Renal pelvis (tissue), 4 donors: ENCODE results near the gene PIGK. TPM values are rescaled to one million over a fixed set of nuclear protein-coding genes. Genes with fewer than 3 reads are reported as not detected.
A peak's percentile ranks its signal among the peaks of the same experiment; 100 is the strongest.
"Not testable (repeated sequence)": the region's sequence is repeated elsewhere in the genome, so short reads cannot be mapped to it uniquely, and the experiment has no call there.

Experiments used
- DNase-seq: peaks from one replicate; pipeline ENCODE4 v3.0.0-alpha.2; 2013
- polyA plus RNA-seq, 3 donors: library from polyadenylated mRNA; unstranded; fragments of 120-200 nt; gene quantifications; one replicate each; pipeline ENCODE4 v1.2.1, GENCODE V29; 2013; ENCODE audit not compliant: insufficient read length in 3 of 3

Gene PIGK
- polyA plus RNA-seq, 3 donors = 39.2 to 44.9 (median 41.4) TPM

DNA sequence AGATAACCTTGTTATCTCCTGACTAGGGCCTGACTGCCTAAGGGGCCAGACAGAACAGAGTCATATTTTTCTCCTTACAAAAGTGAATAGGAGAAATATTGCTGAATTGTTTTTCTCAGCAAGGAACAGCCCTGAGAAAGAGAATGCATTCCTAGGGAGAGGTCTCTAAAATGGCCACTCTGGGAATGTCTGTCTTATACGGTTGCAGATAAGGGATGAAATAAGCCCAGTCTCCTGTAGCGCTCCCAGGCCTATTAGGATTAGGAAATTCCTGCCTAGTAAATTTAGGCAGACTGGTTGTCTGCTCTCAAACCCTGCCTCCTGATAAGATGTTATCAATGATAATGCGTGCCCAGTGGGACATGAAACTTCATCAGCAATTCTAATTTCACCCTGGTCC is 15.2 kb downstream of the PIGK start:
- not testable (repeated sequence) for DNase-seq

DNA sequence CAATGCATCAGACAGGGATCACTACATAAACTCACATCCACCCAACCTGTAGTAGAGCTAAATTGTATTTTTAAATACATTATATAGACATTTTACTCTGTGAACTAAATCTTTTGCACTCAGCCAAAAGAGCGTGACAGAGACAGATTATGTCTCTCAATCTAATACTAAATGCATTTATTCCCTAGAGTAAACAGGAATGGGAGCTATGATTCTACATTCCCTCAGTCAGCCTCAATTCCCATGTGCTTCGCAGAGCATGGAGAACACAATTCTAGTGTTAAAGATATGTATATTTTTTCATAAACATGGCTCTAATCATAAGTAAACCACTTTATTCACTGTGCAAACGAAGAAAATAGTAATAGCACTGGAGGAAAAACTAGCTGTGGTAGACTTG is 16.5 kb downstream of the PIGK start:
- no peak for DNase-seq

DNA sequence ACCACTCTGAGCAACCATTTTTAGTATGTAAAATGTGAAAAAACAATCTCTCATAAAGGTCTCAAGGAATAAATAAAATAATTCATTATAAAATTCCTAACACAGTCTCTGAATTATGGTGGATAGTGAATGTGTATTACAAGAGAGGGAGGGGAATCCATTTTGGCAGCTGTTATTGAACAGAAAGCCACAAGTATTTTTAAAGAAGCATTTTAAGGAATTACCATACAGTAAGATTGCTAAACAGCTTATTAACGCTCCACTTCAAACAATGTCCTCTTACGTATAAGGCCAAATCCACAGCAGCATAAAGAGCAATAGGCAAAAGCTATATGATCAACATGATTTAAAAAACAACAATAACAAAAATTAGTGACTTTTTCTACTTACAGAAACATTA is 18.4 kb downstream of the PIGK start:
- no peak for DNase-seq

DNA sequence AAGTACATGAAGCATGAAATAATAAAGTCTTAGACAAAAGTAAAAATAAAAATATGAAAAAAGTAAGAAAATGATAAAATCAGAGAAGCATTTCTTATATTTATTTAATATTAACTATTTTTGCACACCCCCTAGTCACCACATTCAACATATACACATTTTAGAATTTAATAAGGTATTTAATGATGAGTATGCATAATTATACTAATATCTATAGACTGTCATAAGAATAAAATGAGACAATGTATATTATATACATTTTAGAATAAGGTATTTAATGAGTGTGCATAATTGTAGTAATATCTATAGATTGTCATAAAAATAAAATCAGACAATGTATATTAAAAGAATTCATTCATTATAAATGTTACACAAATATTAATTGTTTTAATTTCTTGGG is 18.9 kb downstream of the PIGK start:
- DNase-seq = no peak

DNA sequence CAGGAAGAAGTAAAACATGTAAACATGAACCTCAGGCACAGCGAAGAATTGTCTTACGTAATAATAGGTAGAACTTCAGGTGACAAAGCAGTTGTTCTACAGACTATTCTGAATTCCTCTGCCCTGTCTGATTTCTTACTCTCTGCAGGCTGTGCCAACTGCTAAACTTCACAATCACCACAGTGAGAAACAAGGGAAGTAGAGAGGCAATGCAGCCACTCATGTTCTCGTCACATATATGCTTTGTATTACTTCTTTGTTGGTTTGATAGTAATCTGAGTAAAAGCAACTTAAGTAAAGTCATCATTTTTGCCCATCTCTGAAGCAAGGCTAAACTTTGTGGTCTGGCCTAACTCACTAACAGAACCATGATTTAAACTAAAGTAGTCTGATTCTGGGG is 21.9 kb downstream of the PIGK start:
- DNase-seq = no peak

DNA sequence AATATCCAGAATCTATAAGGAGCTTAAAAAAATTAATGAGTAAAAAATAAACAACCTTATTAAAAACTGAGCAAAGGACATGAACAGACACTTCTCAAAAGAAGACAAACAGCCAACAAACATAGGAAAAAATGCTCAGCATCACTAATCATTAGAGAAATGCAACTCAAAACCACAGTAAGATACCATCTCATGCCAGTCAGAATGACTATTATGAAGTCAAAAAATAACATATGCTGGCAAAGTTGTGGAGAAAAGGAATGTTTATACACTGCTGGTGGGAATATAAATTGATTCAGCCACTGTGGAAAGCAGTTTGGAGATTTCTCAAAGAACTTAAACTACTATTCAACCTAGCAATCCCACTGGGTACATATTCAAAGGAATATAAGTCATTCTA is 25.3 kb downstream of the PIGK start:
- DNase-seq = no peak

DNA sequence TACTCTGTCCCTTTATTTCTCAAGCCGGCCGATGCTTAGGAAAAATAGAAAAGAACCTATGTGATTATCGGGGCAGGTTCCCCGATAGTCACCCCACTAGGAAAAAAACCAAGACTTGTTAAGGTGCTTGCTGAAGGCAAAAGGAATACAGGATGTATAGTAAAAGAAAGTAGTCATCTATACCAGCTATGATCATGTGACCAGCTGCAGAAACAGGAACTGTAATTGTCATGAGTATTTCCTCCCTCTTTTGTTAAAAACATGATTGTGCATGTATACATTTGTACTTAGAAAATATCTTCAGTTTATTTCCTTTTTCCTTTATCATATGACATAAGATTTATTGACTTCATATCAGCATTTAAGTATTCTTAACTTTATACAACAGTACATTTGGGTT is 30.5 kb downstream of the PIGK start:
- DNase-seq = no peak

DNA sequence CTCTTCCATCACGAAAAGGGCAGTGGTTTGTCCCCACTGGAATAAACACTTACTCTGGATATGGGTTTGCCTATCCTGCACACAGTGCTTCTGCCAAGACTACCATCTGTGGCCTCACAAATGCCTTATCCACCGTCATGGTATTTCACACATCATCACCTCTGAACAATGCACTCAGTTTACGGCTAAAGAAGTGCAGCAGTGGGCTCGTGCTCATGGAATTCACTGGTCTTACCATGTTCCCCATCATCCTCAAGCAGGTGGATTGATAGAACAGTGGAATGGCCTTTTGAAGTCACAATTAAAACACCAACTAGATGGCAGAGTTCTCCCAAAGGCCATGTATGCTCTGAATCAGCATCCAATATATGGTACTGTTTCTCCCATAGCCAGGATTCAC is 32.3 kb downstream of the PIGK start:
- DNase-seq = not testable (repeated sequence)

DNA sequence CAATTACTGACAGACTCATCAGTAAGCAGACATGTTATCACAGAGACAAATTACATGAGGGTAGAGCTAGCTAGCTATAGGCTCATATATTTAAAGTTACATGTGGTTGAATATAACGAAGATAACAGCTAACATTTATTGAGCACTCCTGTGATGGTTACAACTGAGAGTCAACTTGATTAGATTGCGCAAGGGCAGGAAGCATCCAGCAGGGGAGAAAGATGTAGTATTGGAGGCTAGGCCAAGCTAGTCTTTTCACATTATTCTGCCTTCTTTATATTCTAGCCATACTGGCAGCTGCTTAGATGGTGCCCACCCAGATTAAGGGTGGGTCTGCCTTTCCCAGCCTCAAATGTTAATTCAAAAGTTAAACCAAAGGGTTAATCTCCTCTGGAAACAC is 37.1 kb downstream of the PIGK start:
- DNase-seq = no peak

DNA sequence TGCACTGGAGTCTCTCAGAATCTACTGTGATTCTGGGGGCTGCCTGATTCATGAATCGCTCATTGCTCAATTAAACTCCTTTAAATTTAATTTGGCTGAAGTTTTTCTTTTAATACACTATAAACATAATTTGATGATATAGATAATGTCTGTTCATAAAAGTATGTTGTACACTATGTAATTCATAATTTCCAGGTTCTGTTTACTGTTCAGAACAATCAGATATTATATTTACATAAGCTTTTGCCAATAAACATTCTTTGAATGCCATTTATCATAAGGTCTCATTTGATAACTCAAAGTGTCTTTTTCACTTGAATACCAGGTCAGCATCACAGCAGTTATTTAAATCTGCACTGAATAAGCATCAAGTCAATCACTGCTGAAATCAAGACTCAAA is 39.6 kb downstream of the PIGK start:
- no peak for DNase-seq

DNA sequence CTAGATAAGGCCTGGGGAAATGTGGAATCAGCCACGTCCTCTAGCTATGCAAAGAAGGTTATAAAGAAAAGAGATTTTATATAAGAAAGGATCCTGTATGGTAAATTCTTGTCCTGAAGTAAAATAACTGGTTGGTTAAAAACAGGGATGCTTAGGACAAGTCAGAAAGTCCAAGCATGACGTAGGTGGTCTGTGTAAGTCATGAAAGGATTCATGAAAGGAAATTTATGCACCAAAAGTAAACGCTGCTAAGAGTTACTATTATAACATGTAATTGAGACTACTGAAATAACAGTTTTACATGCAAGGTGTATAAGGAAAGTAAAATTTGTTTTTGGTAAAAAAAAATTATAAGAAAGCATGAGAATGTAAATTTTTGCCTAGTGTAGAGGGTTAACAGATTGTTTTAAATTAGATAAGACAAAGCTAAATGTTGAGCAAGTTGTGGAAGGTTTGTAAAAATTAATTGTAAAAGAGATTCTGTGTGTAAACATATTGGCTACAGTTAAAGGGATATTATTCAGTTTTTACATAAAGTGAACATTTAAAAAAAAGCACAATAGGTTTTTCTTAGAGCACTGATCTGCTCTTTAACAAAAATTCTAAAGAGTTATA is 43.9 kb downstream of the PIGK start:
- peak; percentile 11 for DNase-seq

DNA sequence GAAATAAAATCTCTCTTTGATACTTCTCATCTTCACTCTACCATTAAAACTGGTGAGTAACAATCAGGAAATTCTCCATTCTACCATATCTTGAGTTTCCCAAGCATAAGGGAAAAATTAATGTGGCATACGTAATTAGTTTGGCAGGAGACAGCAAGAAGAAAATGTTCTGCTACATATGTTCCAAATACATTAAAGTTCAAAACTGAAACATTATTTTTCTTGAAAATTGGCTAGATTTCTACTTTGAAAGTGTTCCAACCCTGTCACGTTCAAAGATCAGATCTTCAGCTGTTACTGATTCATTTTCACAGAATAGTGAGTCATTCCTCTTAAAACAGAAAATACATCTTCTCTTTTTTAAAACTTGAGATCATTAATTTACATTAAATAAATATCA is 48.5 kb downstream of the PIGK start:
- DNase-seq = peak; percentile 29

DNA sequence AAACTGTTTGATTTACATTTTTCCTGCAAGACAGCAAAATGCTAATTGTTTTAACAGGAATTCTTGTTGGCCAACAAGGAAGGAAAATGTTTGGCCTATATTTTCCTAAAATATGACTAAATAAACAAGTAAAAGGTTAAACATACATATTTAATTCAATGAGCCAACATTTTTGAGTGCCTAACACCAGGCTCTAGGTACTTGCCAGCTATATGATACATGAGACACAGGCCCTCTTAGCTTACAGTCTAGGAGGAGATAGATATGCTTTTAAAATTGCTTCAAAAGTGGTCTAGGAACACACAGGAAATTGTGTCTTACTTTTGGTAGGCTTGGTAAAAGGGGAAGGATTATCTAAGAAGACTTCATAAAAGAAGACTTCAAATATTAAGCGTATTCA is 50.9 kb downstream of the PIGK start:
- DNase-seq = no peak

DNA sequence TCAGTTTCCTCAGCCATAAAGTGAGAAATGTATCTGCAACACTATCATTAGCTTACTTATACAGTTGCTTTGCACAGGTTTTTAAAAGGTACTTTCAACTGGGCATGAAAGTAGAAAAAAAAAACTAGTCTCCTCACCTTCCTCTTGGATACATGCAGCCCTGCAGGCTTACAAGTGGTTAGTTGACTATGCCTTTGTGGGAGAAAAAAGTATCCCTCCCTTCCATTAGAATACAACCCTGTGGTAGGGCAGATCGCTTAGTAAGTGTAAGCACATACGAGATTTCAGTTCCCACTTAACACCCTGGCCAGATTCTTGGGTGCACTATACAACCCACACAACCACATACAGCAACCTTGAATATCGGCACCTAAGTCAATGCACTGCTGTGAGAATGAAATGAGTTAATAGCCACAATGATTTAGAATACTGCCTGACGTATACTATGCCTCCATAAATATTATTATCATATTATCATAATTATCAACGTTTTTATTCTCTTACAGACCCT is 54.7 kb downstream of the PIGK start:
- no peak for DNase-seq

DNA sequence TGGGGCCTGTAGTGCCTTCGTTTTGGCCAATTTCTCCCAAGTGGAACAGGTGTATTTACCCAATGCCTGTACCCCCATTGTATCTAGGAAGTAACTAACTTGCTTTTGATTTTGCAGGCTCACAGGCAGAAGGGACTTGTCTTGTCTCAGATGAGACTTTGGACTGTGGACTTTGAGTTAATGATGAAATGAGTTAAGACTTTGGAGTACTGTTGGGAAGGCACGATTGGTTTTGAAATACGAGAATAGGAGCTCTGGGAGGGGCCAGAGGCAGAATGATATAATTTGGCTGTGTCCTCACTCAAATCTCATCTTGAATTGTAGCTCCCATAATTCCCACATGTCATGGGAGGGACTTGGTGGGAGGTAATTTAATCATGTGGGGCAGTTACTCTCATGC is 59.5 kb downstream of the PIGK start:
- DNase-seq = not testable (repeated sequence)

DNA sequence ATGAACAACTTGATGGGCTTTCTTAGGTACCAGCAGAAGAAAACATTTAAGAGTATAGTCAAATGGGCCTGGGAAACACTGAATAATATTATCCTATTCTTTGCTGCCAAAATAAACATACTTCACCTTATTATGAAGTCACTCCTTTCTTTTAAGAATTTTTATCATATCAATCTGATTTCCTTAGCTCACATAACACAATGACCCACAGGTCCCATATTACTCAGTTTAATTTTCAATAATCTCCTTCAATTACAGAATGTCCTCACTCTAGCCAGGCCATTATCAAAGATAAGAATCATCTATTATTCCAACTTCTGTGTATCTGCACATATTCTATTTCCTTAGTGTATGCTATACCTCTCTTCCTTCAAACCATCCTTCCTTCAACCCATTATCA is 63.0 kb downstream of the PIGK start:
- DNase-seq = no peak

DNA sequence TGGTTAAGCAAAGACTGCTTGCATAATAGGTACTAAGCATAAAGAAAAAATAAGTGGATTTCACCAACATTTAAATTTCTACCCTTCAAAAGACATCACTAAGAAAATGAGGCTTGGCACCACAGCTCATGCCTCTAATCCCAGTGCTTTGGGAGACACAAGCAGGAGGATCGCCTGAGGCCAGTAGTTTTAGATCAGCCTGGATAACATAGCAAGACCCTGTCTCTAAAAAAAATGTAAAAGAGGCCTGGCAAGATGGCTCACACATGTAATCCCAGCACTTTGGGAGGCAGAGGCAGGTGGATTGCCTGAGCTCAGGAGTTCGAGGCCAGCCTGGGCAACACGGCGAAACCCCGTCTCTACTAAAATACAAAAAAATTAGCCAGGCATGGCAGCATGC is 73.0 kb downstream of the PIGK start:
- no peak for DNase-seq

DNA sequence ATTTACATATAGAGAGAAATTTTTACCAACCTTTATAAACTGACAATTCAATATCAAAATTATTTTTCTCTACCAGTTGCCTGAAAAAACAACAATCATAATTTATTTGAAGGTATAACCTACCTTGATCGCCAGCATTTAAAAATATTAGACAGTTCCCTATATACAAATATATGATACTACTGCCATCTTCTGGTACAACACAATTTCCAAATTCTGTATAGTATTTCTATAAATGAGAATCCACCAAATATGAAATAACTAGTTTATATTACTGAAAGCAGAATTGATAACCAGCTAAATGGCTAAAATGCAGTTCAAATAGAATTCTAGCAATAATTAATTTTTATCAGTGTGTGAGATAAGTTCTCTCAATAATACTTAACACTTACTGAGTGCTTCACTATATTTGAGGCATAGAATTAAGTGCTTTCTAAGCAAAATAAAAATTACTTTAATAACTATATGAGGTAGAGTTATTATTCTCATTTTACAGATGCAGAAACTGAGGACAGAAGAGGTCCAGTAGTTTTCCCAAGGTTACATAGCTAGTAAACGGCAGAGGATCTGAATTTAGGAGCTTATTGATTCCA is 75.6 kb downstream of the PIGK start:
- no peak for DNase-seq

DNA sequence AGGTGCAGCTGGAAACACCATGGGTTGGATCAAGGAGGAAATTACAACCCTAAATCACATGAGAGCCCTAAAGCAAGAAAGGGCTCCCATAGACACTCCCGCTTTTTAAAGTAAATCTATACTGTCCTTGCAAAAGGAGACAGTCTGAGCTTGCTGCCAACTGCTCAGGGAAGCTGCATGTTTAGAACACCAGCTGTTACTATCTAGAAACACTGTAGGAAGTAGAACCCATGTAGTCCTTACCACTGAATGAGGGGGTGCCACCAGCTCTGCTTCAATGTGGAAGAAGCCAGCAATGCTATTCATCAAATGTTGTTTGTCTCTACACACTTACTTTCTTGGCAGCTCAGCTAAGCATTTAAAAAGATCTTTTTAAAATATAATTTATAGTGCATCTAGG is 79.8 kb downstream of the PIGK start:
- DNase-seq = no peak

DNA sequence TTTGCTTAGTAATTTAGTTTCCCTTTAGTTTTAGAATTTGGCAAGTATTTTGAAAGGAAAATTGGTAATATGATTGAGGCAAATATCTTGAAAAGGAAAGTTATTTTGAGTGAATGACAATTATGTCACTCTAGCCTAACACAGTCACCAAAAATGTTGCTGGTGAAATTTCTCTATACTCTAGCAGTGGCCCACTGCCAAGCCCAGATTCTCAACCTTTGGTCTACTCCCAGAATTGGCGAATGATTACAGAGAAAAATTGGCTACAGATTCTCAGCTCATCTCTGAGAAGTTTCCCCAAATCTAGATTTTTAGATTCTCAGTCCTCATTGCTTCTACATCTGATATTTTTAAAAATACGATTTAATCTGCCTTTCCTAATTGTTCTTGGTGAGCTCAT is 84.9 kb downstream of the PIGK start:
- no peak for DNase-seq

DNA sequence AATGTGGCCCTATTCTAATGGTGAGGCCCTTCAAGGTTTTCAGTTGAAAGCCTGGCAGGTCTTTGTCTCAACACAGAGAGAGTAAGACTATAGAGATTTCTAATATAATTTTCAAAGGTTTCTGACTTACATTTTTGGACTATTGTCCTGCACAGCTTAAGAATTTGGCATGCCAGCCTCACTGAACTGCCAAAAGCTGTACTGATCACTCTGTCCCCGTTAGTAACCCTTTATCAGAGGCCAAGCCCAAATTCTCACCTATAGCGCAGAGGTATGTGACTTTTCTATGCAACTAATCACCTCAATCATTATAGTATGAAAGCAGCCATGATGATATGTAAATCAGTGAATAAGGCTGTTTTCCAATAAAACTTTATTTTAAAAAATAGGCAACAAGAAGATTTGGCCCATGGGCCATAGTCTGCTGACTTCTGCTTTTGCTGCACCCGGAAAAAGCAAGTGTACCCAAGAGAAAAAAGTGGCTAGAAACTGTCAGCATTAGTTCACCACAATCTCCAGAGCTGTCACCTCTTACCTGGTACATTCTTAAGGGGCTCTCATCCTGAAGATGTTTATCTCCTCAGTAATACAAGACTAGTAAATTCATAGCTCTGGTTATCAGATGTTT is 85.4 kb downstream of the PIGK start:
- DNase-seq = no peak

DNA sequence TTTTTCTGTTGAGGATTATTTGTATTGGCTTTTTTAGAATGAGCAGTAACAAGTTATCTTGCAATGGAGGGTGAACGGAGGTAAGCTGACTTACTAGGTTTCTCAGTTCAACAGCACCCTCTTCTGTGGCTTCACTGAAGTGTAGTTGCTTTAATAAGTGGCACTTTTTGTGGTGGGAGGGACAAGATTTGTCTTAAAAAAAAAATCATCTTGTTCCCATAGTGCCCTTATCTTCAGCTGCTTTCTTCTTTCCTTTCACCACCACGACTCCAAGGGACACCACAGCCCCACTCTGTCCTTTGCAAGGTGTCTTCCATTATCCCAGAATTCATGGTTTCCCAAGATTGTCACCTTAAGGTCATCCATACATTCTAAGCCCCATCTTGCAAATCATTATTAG is 92.9 kb downstream of the PIGK start:
- DNase-seq = peak; percentile 66

DNA sequence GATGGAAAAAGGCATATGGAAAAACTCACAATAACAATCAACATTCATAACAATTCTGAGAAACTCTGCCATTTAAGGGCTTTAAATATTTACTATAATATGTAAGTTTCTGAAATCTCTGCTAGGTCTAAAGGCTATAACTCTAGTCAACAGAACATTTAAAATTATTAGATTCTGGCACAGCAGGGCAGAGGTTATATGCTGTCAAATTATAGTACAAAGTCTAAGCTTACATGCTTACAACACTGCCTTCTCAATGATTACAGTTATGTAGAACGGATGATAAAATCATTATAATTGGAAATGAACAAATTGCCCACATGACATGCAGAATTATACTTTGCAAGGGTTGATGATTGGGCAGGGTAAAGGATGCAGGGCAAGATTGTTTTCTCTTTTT is 97.7 kb downstream of the PIGK start:
- no peak for DNase-seq

DNA sequence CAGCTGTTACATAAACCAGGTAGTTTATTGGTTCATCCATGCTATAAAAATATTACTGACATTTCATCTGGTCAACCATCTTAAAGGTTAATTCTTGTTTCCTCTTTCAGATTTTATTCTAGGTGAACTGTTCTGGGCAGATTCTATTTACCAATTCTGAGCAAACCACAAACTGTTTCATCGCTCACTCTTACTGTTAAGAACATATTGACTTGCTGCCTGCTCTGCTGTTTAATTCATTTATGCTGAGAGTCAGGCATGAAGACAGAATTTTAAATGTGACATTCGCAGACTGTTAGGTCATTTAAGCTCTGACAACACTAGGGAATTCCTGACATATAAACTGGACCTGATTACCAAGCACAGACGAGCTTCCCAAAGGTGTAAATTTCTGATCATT is 98.3 kb downstream of the PIGK start:
- no peak for DNase-seq
